PC-9 (cell line): ENCODE measurements around the gene GPR35.

ENCODE experiments used
- CTCF ChIP-seq: fragments of 200-600 bp; sonication (generic); conservative IDR thresholded peaks from 2 replicates; pipeline ENCODE4 v1.6.1; 2017; ENCODE audit warnings: mixed run types, antibody characterized with exemption, mild to moderate bottlenecking, moderate library complexity
- EZH2 ChIP-seq: fragments of 200-600 bp; sonication (generic); IDR thresholded peaks from 2 replicates; pipeline ENCODE4 v1.8.0; 2017; ENCODE audit warnings: antibody characterized with exemption, low read depth

- TF ChIP-seq CTCF (no peak), EZH2 (no peak)
Observed at GRCh38 chr2:240588669-240589068, 36.6 kb upstream of the GPR35 start.
